Thymus (tissue), 11 donors: Measurements from ENCODE around the gene PROM1. TPM values are rescaled to one million over a fixed set of nuclear protein-coding genes. Genes with fewer than 3 reads are reported as not detected.

Experiments used
- DNase-seq, 9 donors: peaks; one replicate each; pipeline ENCODE4 v3.0.0-alpha.2; 2013; ENCODE audit warnings: low spot score in 9 of 9, low read depth in 6 of 9, missing footprints in 1 of 9
- H3K27ac ChIP-seq, 2 donors: one replicate each; pipeline ENCODE4 v1.5.1; 2013; ENCODE audit warnings: control low read depth in 1 of 2, low read depth in 1 of 2, low read length in 1 of 2, mild to moderate bottlenecking in 1 of 2, moderate library complexity in 1 of 2
- H3K27me3 ChIP-seq, 2 donors: one replicate each; pipeline ENCODE4 v1.5.1; 2013; ENCODE audit warnings: low read length in 1 of 2; ENCODE audit not compliant: control insufficient read depth in 2 of 2, insufficient read depth in 1 of 2
- H3K36me3 ChIP-seq, 2 donors: one replicate each; pipeline ENCODE4 v1.5.1; 2013; ENCODE audit warnings: low read length in 1 of 2, mild to moderate bottlenecking in 1 of 2, moderate library complexity in 1 of 2; ENCODE audit not compliant: control insufficient read depth in 2 of 2, insufficient read depth in 2 of 2
- H3K4me1 ChIP-seq, 2 donors: one replicate each; pipeline ENCODE4 v1.5.1; 2013; ENCODE audit warnings: low read length in 2 of 2; ENCODE audit not compliant: control insufficient read depth in 2 of 2, insufficient read depth in 2 of 2
- H3K4me3 ChIP-seq, 2 donors: one replicate each; pipeline ENCODE4 v1.5.1; 2013; ENCODE audit warnings: low read length in 2 of 2, control low read depth in 1 of 2, mild to moderate bottlenecking in 1 of 2
- H3K9me3 ChIP-seq, 2 donors: one replicate each; pipeline ENCODE4 v1.5.1; 2013; ENCODE audit warnings: low read length in 1 of 2, mild to moderate bottlenecking in 1 of 2; ENCODE audit not compliant: control insufficient read depth in 2 of 2, insufficient read depth in 1 of 2
- WGBS: extraction: QIAGEN DNeasy Blood & Tissue Kit; methylation state at CpG from one replicate; pipeline ENCODE4 v1.1.7; 2013; 5-methylcytosine and 5-hydroxymethylcytosine counted together
- polyA plus RNA-seq: library from polyadenylated mRNA; stranded (reverse); fragments of 200-250 nt; gene quantifications from one replicate; pipeline ENCODE4 v1.2.3, GENCODE V29; 2013
- total RNA-seq: library from RNA; stranded (reverse); fragments of 120-200 nt; gene quantifications from one replicate; pipeline ENCODE4 v1.2.4, GENCODE V29; 2013
- donor health status: healthy.

Gene PROM1
- total and polyA plus RNA-seq, 2 donors, result 1.0 to 1.1 TPM

- no peaks in the 10 kb centered on the region for H3K27me3 ChIP-seq
- no peaks in the 10 kb centered on the region for H3K36me3 ChIP-seq
- no peak overlapping the region for H3K4me3 ChIP-seq
- no peak for DNase-seq
- no peaks in the 10 kb centered on the region for H3K9me3 ChIP-seq
- H3K27ac ChIP-seq, result no peak overlapping the region
- WGBS, result 97% methylated on average over 8 of the region's 8 CpGs
- no peaks in the 10 kb centered on the region for H3K4me1 ChIP-seq
Measured at GRCh38 chr4:16018061-16018676, 65.7 kb downstream of the PROM1 start.

GRCh38 chr4:16016536-16016935 lies 67.3 kb downstream of the PROM1 start:
- Histone ChIP-seq H3K4me3 (no peak overlapping the region), H3K36me3 (no peaks in the 10 kb centered on the region), H3K9me3 (no peaks in the 10 kb centered on the region), H3K27me3 (no peaks in the 10 kb centered on the region), H3K27ac (no peak overlapping the region), H3K4me1 (no peaks in the 10 kb centered on the region)
- 95% methylated on average over 2 of the region's 2 CpGs for WGBS
- no peak for DNase-seq

GRCh38 chr4:16011173-16011572 lies 72.7 kb downstream of the PROM1 start:
- no peak for DNase-seq
- no peaks in the 10 kb centered on the region for H3K9me3 ChIP-seq

GRCh38 chr4:16009153-16009552 lies 74.7 kb downstream of the PROM1 start:
- WGBS, result 98% methylated on average over 4 of the region's 4 CpGs

More at GRCh38 chr4:16011173-16011572, 72.7 kb downstream of the PROM1 start:
- WGBS, result 97% methylated on average over 6 of the region's 6 CpGs
- no peaks in the 10 kb centered on the region for H3K4me1 ChIP-seq
- H3K4me3 ChIP-seq, result no peak overlapping the region
- H3K27me3 ChIP-seq, result no peaks in the 10 kb centered on the region
- no peak overlapping the region for H3K27ac ChIP-seq
- H3K36me3 ChIP-seq, result no peaks in the 10 kb centered on the region

GRCh38 chr4:16007471-16008095 lies 76.2 kb downstream of the PROM1 start:
- Histone ChIP-seq H3K27me3 (no peaks in the 10 kb centered on the region), H3K27ac (no peak overlapping the region), H3K9me3 (no peaks in the 10 kb centered on the region), H3K4me1 (peaks cover 0 to 7% of the 10 kb centered on the region in 2 donors), H3K36me3 (no peaks in the 10 kb centered on the region), H3K4me3 (no peak overlapping the region)
- WGBS, result 92% methylated on average over 5 of the region's 5 CpGs
- DNase-seq, result no peak

More at GRCh38 chr4:16009153-16009552, 74.7 kb downstream of the PROM1 start:
- Histone ChIP-seq H3K27ac (no peak overlapping the region), H3K27me3 (no peaks in the 10 kb centered on the region), H3K4me1 (peaks cover 0 to 7% of the 10 kb centered on the region in 2 donors), H3K4me3 (no peak overlapping the region), H3K9me3 (no peaks in the 10 kb centered on the region), H3K36me3 (no peaks in the 10 kb centered on the region)
- DNase-seq, result no peak

GRCh38 chr4:16006771-16007446 lies 76.9 kb downstream of the PROM1 start:
- no peak overlapping the region for H3K4me3 ChIP-seq
- H3K27me3 ChIP-seq, result no peaks in the 10 kb centered on the region
- peaks cover 0 to 7% of the 10 kb centered on the region in 2 donors for H3K4me1 ChIP-seq
- no peaks in the 10 kb centered on the region for H3K9me3 ChIP-seq
- H3K27ac ChIP-seq, result no peak overlapping the region
- no peaks in the 10 kb centered on the region for H3K36me3 ChIP-seq
- 96% methylated on average over 6 of the region's 6 CpGs for WGBS
- no peak for DNase-seq

- Histone ChIP-seq H3K9me3 (no peaks in the 10 kb centered on the region), H3K27me3 (no peaks in the 10 kb centered on the region), H3K4me1 (peaks cover 0 to 7% of the 10 kb centered on the region in 2 donors), H3K27ac (no peak overlapping the region), H3K4me3 (no peak overlapping the region), H3K36me3 (no peaks in the 10 kb centered on the region)
- DNase-seq, result peak in 5 of 9 donors; percentile 32 to 70 (median 37)
- WGBS, result 55% methylated on average over 5 of the region's 5 CpGs
Measured at GRCh38 chr4:16005676-16006075, 78.1 kb downstream of the PROM1 start.

- no peaks in the 10 kb centered on the region for H3K9me3 ChIP-seq
- DNase-seq, result peak; percentile 52 to 84 (median 70)
- H3K27me3 ChIP-seq, result no peaks in the 10 kb centered on the region
- H3K4me1 ChIP-seq, result peaks cover 0 to 7% of the 10 kb centered on the region in 2 donors
- 8% methylated on average over 4 of the region's 4 CpGs for WGBS
- no peaks in the 10 kb centered on the region for H3K36me3 ChIP-seq
- H3K27ac ChIP-seq, result no peak overlapping the region
- no peak overlapping the region for H3K4me3 ChIP-seq
Measured at GRCh38 chr4:16001484-16001858, 82.4 kb downstream of the PROM1 start.
